GM21367 (cell line): Measurements from ENCODE around the gene IL2RA.
A peak's percentile ranks its signal among the peaks of the same experiment; 100 is the strongest.
"Not testable (repeated sequence)": the region's sequence is repeated elsewhere in the genome, so short reads cannot be mapped to it uniquely, and the experiment has no call there.

Source experiments
- ATAC-seq: cut with Tn5 transposase; IDR thresholded peaks from one replicate; pipeline ENCODE4 v1.9.1; 2021; ENCODE audit not compliant: unreplicated experiment

IL2RA gene

DNA sequence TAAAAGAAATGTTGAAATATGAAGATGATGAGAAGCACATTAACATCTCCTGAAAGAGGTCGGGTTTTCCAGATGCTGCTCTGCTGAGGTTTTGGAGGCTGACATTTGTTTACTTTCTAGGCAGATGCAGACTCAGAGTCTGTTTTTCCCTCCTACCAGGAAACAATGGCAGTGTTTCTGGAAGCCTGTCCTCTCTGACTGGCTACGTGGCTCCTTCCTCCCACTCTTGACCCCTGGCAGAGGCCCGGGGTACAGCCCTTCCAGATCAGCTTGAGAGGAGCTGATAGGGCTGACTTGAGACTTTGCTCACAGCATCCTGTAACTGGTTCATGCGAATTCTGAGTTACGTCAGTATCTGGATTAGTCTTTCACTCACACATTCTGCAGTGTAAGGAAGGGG is 43.7 kb downstream of the IL2RA start:
- no peak for ATAC-seq

DNA sequence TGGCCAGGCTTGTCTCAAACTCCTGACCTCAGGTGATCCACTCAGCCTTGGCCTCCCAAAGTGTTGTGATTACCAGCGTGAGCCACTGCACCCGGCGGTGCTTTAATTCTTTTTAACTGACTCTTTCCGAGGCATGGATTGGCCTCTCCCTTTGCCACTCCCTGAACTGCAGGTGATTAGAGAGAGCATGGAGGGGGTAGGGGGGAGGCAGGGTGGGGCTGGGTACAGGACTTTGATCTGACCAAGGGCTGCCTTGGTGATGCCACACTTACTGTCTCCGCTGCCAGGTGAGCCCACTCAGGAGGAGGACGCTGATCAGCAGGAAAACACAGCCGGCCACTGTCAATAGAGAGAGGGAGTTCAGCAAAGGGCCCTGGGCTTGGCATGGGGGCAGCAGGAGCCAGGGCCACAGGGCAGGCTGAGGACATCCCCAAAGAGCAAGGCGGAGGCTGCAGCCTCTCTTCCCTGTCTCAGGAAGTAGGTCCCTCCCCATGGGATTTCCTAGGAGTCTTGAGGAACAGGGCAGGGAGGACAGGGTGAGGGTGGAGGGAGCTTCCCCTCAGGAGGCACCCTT is 44.3 kb downstream of the IL2RA start:
- ATAC-seq = no peak

DNA sequence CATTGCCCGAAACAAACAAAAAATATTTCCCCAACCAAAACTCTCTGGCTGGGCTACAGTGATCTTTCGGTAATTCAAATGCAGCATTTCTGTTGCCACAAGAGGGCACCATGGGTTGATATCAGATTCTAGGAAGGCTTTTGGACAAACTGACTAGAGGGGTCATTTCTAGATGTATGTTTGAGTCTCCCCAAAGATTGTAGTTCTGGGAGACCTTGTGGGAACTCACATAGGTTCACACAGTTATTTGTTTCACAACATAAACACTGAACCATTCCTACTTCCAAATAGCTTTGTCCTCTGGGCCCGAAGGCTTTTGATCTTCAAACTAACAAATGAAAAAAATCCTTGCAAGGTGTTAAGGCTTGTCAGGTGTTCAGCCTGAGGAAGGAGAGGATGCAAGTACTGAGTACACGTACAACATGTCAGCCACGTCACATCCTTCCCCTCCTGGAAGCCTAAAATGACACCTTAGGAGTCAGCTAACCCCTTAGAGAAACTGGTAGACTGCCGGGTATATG is 47.9 kb downstream of the IL2RA start:
- peak; percentile 68 for ATAC-seq

DNA sequence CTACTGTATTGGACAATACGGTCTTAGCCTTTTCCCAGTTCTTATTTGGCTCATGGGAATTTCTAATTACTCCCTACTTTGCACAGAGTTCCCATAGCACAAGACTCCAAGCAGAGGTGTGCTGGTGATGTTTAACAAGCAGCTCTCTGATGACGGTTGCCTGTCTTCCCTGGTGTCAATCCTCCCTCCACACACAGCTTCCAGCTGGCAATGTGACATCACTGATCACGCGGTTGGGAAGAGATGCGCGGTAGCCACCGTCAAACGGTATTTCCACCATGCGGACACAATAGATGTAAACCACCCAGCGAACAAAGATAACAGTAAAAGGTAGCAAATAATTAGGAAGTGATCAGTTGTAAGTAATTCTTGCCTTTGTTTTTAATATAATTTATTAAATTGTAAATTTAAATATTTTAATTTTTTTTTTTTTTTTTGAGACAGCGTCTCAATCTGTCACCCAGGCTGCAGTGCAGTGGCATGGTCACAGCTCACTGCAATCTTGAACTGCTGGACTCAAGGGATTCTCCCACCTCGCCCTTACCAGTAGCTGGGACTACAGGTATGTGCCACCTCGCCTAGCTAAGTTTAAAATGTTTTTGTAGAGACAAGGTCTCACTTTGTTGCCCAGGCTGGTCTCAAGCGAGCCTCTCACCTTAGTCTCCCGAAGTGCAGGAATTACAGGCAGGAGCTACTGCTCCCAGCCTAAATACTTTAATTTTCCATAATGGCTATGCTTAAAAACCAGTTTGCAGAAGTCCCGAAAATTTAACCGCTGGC is 48.6 kb downstream of the IL2RA start:
- ATAC-seq = peak; percentile 7

DNA sequence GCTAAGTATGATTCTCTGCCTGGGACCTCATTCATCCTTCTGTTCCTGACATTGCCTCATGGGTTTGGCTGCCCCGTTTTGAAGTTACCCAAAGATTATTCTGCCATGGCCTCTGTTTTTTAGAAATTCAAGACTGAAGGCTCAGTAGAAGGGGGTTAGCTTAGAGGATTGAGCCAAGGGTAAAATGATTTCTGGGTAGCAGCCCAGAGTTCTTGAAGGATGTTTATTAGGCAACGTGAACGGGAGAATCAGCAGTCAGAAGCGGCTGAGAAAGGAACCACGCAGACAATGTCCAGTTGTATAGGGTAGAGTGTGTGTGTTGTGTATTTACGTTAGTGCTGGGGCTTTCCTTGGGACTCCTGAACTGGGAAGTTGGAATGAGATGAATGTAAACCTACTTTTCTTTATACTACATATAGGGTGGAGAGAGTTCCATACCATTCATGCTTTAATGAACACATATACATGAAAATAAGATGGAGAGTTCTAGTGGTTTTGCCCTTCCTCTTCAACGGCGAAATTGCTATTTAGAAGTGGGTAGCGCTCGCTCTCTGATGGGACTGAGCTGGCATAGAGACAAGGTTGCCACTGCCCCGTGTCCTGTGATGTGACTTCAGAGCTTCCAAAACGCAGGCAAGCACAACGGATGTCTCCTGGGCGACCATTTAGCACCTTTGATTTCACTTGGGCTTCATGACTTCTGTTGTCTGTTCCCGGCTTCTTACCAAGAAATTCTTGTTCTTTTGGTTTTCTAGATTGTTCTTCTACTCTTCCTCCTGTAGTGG is 49.9 kb downstream of the IL2RA start:
- no peak for ATAC-seq

DNA sequence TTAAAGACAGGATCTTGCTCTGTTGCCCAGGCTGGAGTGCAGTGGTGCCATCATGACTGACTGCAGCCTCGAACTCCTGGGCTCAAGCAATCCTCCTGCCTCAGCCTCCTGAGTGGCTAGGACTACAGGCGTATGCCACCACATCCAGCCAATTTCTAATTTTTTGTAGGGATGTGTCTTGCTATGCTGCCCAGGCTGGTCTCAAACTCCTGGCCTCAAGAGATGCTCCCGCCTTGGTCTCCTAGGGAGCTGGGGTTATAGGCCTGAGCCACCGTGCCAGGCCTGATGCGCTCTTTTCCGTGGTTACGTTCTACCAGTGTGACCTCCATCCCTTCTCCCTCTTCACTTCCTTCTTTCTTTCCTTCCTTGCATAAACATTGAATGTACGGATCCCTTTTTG is 50.6 kb downstream of the IL2RA start:
- ATAC-seq = no peak

DNA sequence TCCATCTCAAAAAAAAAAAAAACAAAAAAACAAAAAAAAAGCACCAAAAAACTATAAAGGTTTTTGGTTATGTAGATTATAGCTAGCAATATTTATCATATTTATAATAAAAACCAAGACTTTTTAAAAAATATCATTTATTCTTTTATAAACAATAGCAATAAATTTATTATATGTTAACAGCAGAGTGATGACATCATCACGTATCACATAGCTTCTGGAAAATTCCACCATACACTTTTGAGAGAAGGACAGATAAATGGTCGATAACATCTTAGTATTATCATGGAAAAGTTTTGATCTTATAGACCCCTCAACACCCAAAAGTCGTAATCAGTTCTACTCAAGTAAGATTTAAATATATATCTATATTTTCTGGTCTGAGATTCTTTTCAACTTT is 51.6 kb downstream of the IL2RA start:
- ATAC-seq = no peak

DNA sequence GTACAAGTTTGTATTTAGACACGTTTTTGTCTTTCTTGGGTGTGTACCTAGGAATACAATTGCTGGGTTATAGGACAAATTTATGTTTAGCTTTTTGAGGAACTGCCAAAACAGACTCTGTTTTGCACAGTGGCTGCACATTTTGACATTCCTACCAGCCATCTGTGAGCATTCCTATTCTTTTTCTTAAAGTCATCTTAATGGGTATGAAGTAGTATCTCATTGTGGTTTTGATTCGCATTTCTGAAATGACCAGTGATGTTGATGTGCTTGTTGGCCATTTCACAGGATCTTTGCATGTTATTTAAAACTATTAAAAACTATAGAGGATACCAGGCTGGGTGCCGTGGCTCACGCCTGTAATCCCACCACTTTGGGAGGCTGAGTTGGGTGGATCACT is 52.2 kb downstream of the IL2RA start:
- no peak for ATAC-seq

DNA sequence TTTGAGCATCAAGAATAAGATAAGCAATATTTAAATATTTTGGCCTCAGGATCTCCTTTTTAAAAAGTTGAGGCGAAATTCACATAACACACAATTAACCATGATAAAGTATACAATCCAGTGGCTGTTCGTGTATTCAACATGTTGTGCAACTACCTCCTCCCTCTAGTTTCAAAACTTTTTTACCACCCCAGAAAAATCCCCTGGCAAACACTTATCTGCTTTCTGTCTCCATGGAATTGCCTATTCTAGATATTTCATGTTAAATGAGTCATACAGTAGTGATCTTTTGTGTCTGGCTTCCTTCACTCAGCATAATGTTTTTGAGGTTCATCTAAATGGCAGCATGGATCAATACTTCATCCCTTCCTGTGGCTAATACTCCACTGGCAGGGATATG is 53.0 kb downstream of the IL2RA start:
- ATAC-seq = no peak

DNA sequence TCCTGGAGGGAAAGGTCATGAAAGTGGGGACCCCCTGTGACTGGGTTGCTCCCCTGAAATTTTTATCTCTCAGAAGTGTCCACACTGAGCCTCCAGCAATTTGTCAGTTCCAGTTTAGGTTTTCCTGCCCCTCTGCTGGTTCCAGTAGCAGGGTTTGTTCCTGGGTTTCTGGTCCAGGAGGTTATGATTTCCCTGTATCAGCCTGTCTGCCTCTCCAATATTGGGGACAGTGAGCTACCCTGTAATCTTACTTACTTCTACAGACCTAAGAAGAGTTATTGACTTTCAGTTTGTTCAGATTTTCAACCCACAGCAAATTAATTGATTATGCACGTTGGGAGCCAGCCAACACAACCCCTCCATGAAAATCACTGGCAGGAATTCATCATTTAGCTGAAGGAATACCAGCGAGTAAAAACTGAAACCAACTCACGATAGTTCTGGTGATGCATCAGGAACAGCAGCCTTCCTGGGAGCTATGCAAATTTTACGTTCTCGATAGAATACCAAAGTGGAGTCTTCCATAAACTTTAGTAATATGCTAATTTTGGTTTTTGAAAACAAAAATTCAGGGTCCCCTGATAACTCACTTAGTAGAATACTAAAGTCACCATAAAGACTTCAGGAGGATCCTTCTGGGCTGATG is 53.5 kb downstream of the IL2RA start:
- no peak for ATAC-seq

DNA sequence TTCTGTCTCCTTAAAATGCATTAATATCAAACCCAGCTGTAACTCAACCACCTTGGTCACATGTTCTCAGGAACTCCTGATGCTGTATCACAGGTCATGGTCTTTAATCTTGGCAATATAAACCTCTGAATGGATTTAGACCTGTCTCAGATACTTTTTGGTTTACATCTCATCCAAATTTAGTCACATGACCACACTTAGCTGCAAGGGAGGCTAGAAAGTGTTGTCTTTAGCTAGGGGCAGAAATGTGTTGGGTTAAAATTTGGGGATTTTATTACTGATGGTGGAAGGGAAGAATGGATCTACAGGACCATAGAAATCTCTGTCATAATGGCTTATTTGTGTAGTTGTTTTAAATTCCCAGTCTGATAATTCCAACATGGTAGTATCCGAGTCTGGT is 55.2 kb downstream of the IL2RA start:
- ATAC-seq = no peak

DNA sequence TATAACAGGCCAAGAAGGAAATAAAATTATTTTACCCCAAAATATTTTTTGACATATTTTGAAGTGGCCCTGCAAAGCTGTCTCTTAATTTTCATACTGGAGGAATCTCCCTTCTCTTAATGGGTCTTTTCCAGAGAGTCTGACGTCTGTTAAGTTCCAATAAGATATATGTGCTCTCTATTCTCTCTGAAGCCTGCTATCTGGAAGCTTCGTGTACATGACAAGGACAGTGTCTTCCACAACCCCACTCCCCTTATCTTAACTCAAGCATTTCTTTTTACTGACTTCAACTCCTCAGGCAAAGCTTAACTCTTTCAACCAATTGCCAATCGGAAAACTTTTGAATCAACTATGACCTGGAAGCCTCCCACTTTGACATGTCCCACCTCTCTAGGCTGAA is 55.6 kb downstream of the IL2RA start:
- ATAC-seq = no peak

DNA sequence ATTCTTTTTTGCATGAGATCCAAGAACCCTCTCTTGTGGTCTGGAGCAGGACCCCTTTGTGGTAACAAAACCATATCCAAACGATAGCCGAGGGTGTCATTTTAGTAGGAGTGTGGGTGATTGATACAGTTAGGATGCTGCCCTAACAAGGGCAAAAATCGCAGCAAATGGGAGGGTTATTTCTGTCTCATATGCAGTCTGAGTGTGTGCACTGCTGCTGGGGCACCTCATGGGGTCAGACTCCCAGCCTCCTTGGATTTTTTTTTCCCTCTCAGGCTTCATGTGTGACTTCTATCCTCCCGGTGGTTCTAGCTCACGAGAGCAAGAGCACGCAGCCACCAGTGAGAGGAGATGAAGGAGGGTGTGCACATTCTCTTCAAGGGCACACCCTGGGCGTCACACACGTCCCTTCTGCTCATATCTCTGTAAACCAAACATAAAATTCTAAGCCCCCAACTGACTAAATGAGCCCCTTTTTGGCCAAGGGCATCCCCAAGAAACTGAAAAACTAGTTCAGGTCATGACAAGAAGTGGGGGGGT is 56.2 kb downstream of the IL2RA start:
- ATAC-seq = no peak

DNA sequence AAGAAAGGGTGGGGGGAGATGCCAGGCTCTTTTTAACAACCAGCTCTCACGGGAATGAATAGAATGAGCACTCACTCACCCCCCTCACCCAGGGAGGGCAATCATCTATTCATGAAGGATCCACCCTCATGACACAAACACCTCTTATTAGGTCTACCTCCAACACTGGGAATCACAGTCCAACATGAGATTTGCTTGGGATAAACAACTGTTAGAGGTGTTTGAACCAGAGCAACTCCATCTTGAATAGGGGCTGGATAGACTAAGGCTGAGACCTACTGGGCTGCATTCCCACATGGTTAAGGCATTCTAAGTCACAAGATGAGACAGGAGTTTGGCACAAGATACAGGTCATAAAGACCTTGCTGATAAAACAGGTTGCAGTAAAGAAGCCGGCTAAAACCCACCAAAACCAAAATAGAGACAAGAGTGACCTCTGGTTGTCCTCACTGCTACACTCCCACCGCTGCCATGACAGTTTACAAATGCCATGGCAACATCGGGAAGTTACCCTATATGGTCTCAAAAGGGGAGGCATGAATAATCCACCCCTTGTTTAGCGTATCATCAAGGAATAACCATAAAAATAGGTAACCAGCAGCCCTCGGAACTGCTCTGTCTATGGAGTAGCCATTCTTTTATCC is 56.9 kb downstream of the IL2RA start:
- ATAC-seq = not testable (repeated sequence)

DNA sequence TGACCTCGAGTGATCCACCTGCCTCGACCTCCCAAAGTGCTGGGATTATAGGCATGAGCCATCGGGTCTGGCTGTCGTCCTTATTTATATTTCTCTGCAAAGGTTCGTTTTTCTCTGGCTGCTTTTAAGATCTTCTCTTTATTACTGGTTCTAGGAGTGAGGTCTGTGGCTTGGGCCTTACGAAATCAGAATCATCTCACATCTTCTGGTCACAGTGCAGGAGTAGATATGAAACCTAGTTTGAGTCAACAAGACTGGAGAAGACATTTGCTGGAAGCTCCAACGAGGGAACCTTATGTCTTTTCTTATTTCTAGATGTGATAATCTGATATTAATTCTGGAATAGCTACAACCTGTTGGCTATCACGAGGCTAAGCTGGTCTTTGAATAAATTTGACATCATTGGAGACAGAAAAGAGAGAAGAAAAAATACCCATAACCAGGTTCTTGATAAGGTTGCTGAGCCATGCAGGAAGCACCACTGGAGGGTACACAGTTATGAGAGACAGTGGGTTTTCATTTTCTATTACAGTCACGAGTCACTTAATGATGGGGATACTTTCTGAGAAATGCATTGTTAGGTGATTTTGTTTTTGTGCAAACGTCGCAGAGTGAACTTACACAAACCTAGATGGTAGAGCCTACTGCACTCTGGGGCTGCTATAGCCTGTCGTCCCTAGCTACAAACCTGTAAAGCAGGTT is 59.2 kb downstream of the IL2RA start:
- ATAC-seq = peak; percentile 64

DNA sequence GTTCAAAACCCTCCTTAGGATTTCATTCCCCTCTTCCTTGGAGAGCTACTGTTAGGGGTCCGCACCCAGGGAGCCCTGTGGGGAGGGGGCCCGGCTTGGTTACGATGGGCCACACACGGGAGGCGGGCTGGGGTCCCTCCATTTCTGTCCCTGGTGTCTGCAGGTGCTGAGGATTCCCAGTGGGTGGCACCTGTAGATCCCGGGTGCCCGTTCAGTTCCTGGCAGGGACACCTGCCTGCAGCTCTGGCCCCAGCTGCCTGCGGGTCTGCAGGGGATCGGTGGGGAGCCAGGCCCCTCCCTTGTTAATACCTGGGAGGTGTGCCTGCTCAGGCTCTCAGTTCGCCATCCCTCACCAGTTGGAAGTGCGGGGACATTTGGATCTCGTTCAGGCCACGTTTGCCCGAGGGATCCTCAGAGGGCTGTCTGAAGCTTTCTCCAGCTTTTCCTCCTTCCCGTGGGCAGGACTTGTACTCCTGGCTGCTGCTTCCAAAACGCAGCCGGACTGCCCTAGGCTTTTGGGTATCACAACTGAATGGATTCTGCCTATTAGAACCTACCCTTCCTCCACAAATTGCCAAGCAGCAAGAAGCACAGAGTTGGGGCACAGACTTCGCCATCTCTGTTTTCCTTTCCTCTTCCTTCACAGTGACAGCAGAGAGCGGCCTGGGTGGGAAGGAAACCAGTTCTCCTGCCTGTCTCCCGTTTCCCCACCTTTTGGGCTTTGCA is 62.6 kb downstream of the IL2RA start:
- ATAC-seq = no peak

DNA sequence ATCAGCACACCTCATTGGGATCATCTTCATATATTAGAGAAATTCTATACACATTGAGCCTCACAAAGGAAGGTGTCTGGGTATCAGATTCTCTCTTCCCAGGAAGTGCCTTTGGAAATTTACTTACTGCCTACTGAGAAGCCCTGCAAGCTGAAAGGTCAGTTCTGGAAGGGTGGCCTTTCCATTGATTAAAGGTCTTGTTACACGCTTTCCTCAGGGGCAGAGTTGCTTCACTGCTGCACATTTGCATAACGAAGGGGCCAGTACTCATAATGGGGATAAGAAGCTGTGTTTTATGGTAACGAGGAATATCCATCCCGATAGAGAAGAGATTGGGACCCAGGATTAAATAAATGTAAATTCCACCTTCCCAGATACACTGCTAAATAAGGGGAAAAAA is 65.5 kb downstream of the IL2RA start:
- ATAC-seq = no peak

DNA sequence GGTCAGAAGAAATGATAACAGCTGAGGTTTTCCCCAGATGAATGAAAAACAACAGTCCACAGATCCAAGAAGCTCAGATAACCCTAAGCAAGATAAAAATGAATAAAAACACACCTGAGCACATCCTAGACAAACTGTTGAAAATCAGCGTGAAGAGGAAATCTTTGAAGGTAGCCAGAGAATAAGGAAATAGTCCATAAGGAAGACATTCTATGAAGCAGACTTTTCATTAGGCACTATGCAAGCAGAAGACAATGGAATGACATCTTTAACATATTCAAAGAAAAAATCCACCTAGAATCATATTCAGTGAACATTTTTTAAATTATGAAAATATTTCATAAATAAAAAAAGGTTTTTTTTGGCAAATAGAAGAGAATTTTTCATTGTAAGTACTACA is 69.8 kb downstream of the IL2RA start:
- no peak for ATAC-seq

DNA sequence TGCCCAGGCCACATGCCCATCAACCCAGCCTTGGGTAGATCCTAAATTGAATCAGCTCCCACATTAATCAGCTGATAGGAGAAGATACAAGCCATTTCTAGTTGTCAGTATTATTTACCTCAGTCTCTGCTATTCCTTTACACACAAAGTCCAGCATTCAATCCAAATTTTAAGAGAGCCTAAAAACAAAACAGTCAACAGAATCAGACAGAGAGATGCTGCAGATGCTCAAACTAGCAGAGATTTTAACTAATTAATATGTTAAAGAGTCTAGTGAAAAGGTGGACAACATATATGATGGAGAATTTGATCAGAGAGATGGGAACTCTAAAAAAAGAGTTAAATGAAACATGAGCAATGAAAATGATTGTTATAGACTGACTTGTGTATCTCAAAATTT is 70.5 kb downstream of the IL2RA start:
- ATAC-seq = no peak
